Dermis blood vessel endothelial cell (primary cell): ENCODE measurements around the gene RABL6. TPM values are rescaled to one million over a fixed set of nuclear protein-coding genes. Genes with fewer than 3 reads are reported as not detected.
A peak's percentile ranks its signal among the peaks of the same experiment; 100 is the strongest.

ENCODE experiments used
- DNase-seq: peaks from one replicate; pipeline ENCODE4 v3.0.0; 2010
- total RNA-seq: library from RNA; depleted of rRNA; stranded (reverse); fragments of >200 nt; gene quantifications from 2 replicates; pipeline ENCODE4 v1.2.3, GENCODE V29; 2014

Gene RABL6
- total RNA-seq, 1 donor from 2014 or later, result 69.1 TPM

GRCh38 chr9:136886610-136887597, 79.2 kb downstream of the RABL6 start:
- peak; percentile 45 for DNase-seq

GRCh38 chr9:136888454-136888853, 80.7 kb downstream of the RABL6 start:
- no peak for DNase-seq

- no peak for DNase-seq
Observed at GRCh38 chr9:136889858-136890257, 82.1 kb downstream of the RABL6 start.

GRCh38 chr9:136890661-136891060, 82.9 kb downstream of the RABL6 start:
- no peak for DNase-seq

Other genes starting within 250 kb of the RABL6 start
- 571 and 768 TPM in 2 replicates for gene EGFL7, start 145.0 kb upstream of the RABL6 start, total RNA-seq
- 46.1 and 62.6 TPM in 2 replicates for gene AGPAT2, start 120.5 kb upstream of the RABL6 start, total RNA-seq
- gene DIPK1B, start 95.4 kb upstream of the RABL6 start, total RNA-seq, result 172 and 238 TPM in 2 replicates
- 0.05 TPM in 1 of 2 replicates, not detected in the other for gene LCN10, start 65.0 kb upstream of the RABL6 start, total RNA-seq
- 0.68 TPM in 1 of 2 replicates, not detected in the other for gene LCN6, start 59.4 kb upstream of the RABL6 start, total RNA-seq
- not detected in 2 replicates for gene LCN8, start 49.7 kb upstream of the RABL6 start, total RNA-seq
- 0.05 TPM in 1 of 2 replicates, not detected in the other for gene LCN15, start 43.4 kb upstream of the RABL6 start, total RNA-seq
- gene TMEM141, start 16.6 kb upstream of the RABL6 start, total RNA-seq, result 47.9 and 98.5 TPM in 2 replicates
- gene CCDC183, start 11.6 kb upstream of the RABL6 start, total RNA-seq, result 0.37 and 1.0 TPM in 2 replicates
- 1.0 TPM in 2 replicates for gene AJM1, start 34.5 kb downstream of the RABL6 start, total RNA-seq
- gene PHPT1, start 41.5 kb downstream of the RABL6 start, total RNA-seq, result 99.0 and 104 TPM in 2 replicates
- gene MAMDC4, start 44.4 kb downstream of the RABL6 start, total RNA-seq, result 2.0 and 5.1 TPM in 2 replicates
- gene EDF1, start 58.4 kb downstream of the RABL6 start, total RNA-seq, result 309 and 438 TPM in 2 replicates
- 20.6 and 24.2 TPM in 2 replicates for gene TRAF2, start 78.6 kb downstream of the RABL6 start, total RNA-seq
- gene FBXW5, start 136.8 kb downstream of the RABL6 start, total RNA-seq, result 255 and 270 TPM in 2 replicates
- gene C8G, start 137.3 kb downstream of the RABL6 start, total RNA-seq, result 1.7 TPM in 1 of 2 replicates, not detected in the other
- gene LCN12, start 144.3 kb downstream of the RABL6 start, total RNA-seq, result not detected in 2 replicates
- gene PTGDS, start 169.6 kb downstream of the RABL6 start, total RNA-seq, result 0.17 and 0.60 TPM in 2 replicates
- not detected in 2 replicates for gene LCNL1, start 175.0 kb downstream of the RABL6 start, total RNA-seq
- 13.5 and 17.9 TPM in 2 replicates for gene PAXX, start 184.5 kb downstream of the RABL6 start, total RNA-seq
- gene CLIC3, start 188.6 kb downstream of the RABL6 start, total RNA-seq, result 0.09 TPM in 1 of 2 replicates, not detected in the other
- 8.5 and 13.3 TPM in 2 replicates for gene ABCA2, start 220.3 kb downstream of the RABL6 start, total RNA-seq
- gene FUT7, start 224.1 kb downstream of the RABL6 start, total RNA-seq, result not detected in 2 replicates
- gene NPDC1, start 238.2 kb downstream of the RABL6 start, total RNA-seq, result 39.7 and 46.8 TPM in 2 replicates
- gene ENTPD2, start 246.1 kb downstream of the RABL6 start, total RNA-seq, result not detected in 2 replicates